Glutamatergic neuron (in vitro differentiated cells): ENCODE data around the gene GTPBP8. TPM values are rescaled to one million over a fixed set of nuclear protein-coding genes. Genes with fewer than 3 reads are reported as not detected.
A peak's percentile ranks its signal among the peaks of the same experiment; 100 is the strongest.

Experiments used
- DNase-seq: peaks from one replicate; pipeline ENCODE4 v3.0.0; 2022
- H3K27ac Mint-ChIP-seq: one replicate; pipeline ENCODE4 v1.8.0; 2020; ENCODE audit warnings: mild to moderate bottlenecking, mixed read lengths, inconsistent platforms; ENCODE audit not compliant: unreplicated experiment
- H3K27me3 Mint-ChIP-seq: one replicate; pipeline ENCODE4 v1.8.0; 2020; ENCODE audit warnings: mild to moderate bottlenecking, moderate library complexity, mixed read lengths, inconsistent platforms; ENCODE audit not compliant: unreplicated experiment
- H3K36me3 Mint-ChIP-seq: one replicate; pipeline ENCODE4 v1.8.0; 2020; ENCODE audit warnings: mild to moderate bottlenecking, mixed read lengths, inconsistent platforms; ENCODE audit not compliant: unreplicated experiment
- H3K4me1 Mint-ChIP-seq: one replicate; pipeline ENCODE4 v1.8.0; 2020; ENCODE audit warnings: mild to moderate bottlenecking, low read depth, mixed read lengths, inconsistent platforms; ENCODE audit not compliant: unreplicated experiment
- H3K4me3 Mint-ChIP-seq: one replicate; pipeline ENCODE4 v1.8.0; 2020; ENCODE audit warnings: mild to moderate bottlenecking, mixed read lengths, inconsistent platforms; ENCODE audit not compliant: unreplicated experiment
- H3K9me3 Mint-ChIP-seq: one replicate; pipeline ENCODE4 v1.8.0; 2020; ENCODE audit warnings: mild to moderate bottlenecking, moderate library complexity, mixed read lengths, inconsistent platforms; ENCODE audit not compliant: unreplicated experiment
- CTCF ChIP-seq: fragments of 200-600 bp; sonication (generic); IDR thresholded peaks from one replicate; pipeline ENCODE4 v1.5.0; 2021; ENCODE audit not compliant: partially characterized antibody, unreplicated experiment
- total RNA-seq: library from RNA; stranded (reverse); fragmentation: NEBNext Ultra II Directional; extraction: Animal tissue kit (Norgen Biotek cat#: 25700); gene quantifications from one replicate; pipeline ENCODE4 v1.2.1, GENCODE V29; 2021; ENCODE audit not compliant: unreplicated experiment

The GTPBP8 gene
- total RNA-seq, 1 donor from 2014 or later, result 15.8 TPM

- TF ChIP-seq CTCF, result no peak
- peaks cover 7% of the 10 kb centered on the region for H3K27me3 Mint-ChIP-seq
- DNase-seq, result peak; percentile 89
- H3K4me1 Mint-ChIP-seq, result peaks cover 12% of the 10 kb centered on the region
- peaks cover 5% of the 10 kb centered on the region for H3K36me3 Mint-ChIP-seq
- H3K27ac Mint-ChIP-seq, result peak overlapping the region; percentile 96
- H3K9me3 Mint-ChIP-seq, result peaks cover 12% of the 10 kb centered on the region
- peak overlapping the region; percentile 96 for H3K4me3 Mint-ChIP-seq
These were observed 28.7 kb downstream of the GTPBP8 start for GRCh38 chr3:113019182-113020137.

- Mint-ChIP-seq H3K4me3 (no peak overlapping the region), H3K9me3 (peaks cover 12% of the 10 kb centered on the region), H3K27me3 (peaks cover 7% of the 10 kb centered on the region), H3K4me1 (peaks cover 9% of the 10 kb centered on the region), H3K27ac (no peak overlapping the region), H3K36me3 (peaks cover 5% of the 10 kb centered on the region)
- DNase-seq, result no peak
- TF ChIP-seq CTCF, result no peak
These were observed 30.7 kb downstream of the GTPBP8 start for GRCh38 chr3:113021471-113021870.

GRCh38 chr3:113034011-113034410 is 43.2 kb downstream of the GTPBP8 start:
- TF ChIP-seq CTCF, result no peak
- no peak for DNase-seq
- Mint-ChIP-seq H3K27ac (peak overlapping the region; percentile 5), H3K4me3 (no peak overlapping the region), H3K36me3 (no peaks in the 10 kb centered on the region), H3K9me3 (peaks cover 3% of the 10 kb centered on the region), H3K4me1 (peaks cover 5% of the 10 kb centered on the region), H3K27me3 (no peaks in the 10 kb centered on the region)

GRCh38 chr3:113035387-113035982 is 44.7 kb downstream of the GTPBP8 start:
- no peak for DNase-seq
- Mint-ChIP-seq H3K27ac (no peak overlapping the region), H3K4me3 (no peak overlapping the region), H3K27me3 (peaks cover 3% of the 10 kb centered on the region), H3K36me3 (no peaks in the 10 kb centered on the region), H3K9me3 (peaks cover 4% of the 10 kb centered on the region), H3K4me1 (peaks cover 5% of the 10 kb centered on the region)
- TF ChIP-seq CTCF, result peak; percentile 93

- no peak for DNase-seq
- Mint-ChIP-seq H3K9me3 (peaks cover 4% of the 10 kb centered on the region), H3K27ac (peak overlapping the region; percentile 31), H3K36me3 (no peaks in the 10 kb centered on the region), H3K27me3 (peaks cover 3% of the 10 kb centered on the region), H3K4me1 (peaks cover 5% of the 10 kb centered on the region), H3K4me3 (no peak overlapping the region)
- no peak for TF ChIP-seq CTCF
These were observed 47.5 kb downstream of the GTPBP8 start for GRCh38 chr3:113038328-113038727.
